Activated naive CD4-positive, alpha-beta T cell treated with anti-CD3 and anti-CD28 coated beads for 36 hours (primary cell): ENCODE data around the gene CCDC190. TPM values are rescaled to one million over a fixed set of nuclear protein-coding genes. Genes with fewer than 3 reads are reported as not detected.

Source experiments
- CTCF ChIA-PET: fragments of 350-600 bp; sonication (Branson Sonifier 250); formaldehyde crosslinking; loops from one replicate; lab custom pipeline; 2021; ENCODE audit warnings: antibody characterized with exemption; lab: Charles Lee
- DNase-seq: peaks from one replicate; pipeline ENCODE4 v3.0.0-alpha.2; 2020
- H3K27ac Mint-ChIP-seq: one replicate; pipeline ENCODE4 v1.8.0; 2021; ENCODE audit warnings: mild to moderate bottlenecking, mixed read lengths
- H3K27me3 Mint-ChIP-seq: one replicate; pipeline ENCODE4 v1.8.0; 2021; ENCODE audit warnings: low read depth, mixed read lengths
- H3K36me3 Mint-ChIP-seq: one replicate; pipeline ENCODE4 v1.8.0; 2021; ENCODE audit warnings: low read depth, mixed read lengths
- H3K4me1 Mint-ChIP-seq: one replicate; pipeline ENCODE4 v1.8.0; 2021; ENCODE audit warnings: low read depth, mixed read lengths
- H3K4me3 Mint-ChIP-seq: one replicate; pipeline ENCODE4 v1.8.0; 2021; ENCODE audit warnings: mild to moderate bottlenecking, moderate library complexity, mixed read lengths
- H3K9me3 Mint-ChIP-seq: one replicate; pipeline ENCODE4 v1.8.0; 2021; ENCODE audit warnings: mixed read lengths
- intact Hi-C: fragments of 100-400 bp; cut with micrococcal nuclease; formaldehyde crosslinking; loops from one replicate; pipeline ENCODE4 v1.15.1; 2023
- total RNA-seq, 2 experiments: library from RNA; stranded (reverse); gene quantifications; one replicate each; pipeline ENCODE4 v1.2.3, GENCODE V29; 2021

CCDC190 gene
- total RNA-seq, 2 experiments from 2014 or later: not detected

GRCh38 chr1:162849711-162850110 is 11.3 kb downstream of the CCDC190 start:
- no peaks in the 10 kb centered on the region for H3K9me3 Mint-ChIP-seq
- DNase-seq: no peak
- no peaks in the 10 kb centered on the region for H3K4me1 Mint-ChIP-seq
- H3K27me3 Mint-ChIP-seq: no peaks in the 10 kb centered on the region
- H3K4me3 Mint-ChIP-seq: no peak overlapping the region
- CTCF ChIA-PET: interaction anchor here (0.6 to 1.9 kb wide), 7 partner anchors 10 to 467 kb away, joined by 3 to 11 read pairs (median 3); partner anchors contain the start of gene CCDC190
- no peaks in the 10 kb centered on the region for H3K36me3 Mint-ChIP-seq
- H3K27ac Mint-ChIP-seq: no peak overlapping the region
- intact Hi-C loops: loop anchor here (5.0 to 10.0 kb wide), 2 partner anchors 513 to 1935 kb away; no protein-coding TSS in a partner anchor

DNA sequence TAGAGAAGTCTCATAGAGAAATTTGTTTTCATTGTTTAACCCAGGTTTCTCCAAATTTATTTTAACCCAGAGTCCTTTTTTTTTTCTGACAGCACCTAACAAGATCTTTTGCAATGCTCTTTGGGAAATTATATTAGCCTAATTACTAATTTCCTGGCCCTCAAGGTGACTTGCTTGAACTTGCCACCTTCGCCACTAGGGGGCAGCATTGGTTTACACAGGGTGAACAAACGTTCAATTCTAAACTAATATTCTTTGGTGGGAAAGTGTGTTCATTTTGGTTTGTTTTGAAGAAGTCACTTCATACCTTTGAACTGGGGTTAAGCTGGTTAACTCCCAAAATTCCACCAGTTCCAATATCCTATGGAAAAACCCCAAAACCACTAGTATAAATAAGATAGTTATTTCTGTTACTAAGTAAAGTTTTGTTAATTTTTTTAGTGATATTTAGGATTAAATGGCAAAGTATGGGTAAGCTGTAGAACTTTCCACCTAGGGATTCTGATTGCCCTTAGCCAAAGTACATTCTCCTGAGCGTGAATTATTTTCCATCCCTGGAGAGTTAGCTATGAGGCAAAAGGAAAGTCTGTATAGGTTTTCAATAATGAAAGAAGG is 13.0 kb downstream of the CCDC190 start:
- CTCF ChIA-PET: interaction anchor here (0.6 to 1.9 kb wide), 15 partner anchors 10 to 1462 kb away, joined by 3 to 11 read pairs (median 3); no protein-coding TSS in a partner anchor
- H3K4me3 Mint-ChIP-seq: no peak overlapping the region

GRCh38 chr1:162846256-162847212 is 14.4 kb downstream of the CCDC190 start:
- peaks cover 7% of the 10 kb centered on the region for H3K27me3 Mint-ChIP-seq
- intact Hi-C loops: loop anchor here (10.0 kb wide), 1 partner anchor 1938 kb away; no protein-coding TSS in a partner anchor
- H3K36me3 Mint-ChIP-seq: no peaks in the 10 kb centered on the region
- H3K4me1 Mint-ChIP-seq: no peaks in the 10 kb centered on the region
- H3K9me3 Mint-ChIP-seq: no peaks in the 10 kb centered on the region
- no peak overlapping the region for H3K27ac Mint-ChIP-seq
- CTCF ChIA-PET: interaction anchor here (0.6 to 1.5 kb wide), 2 partner anchors 329 to 368 kb away, joined by 3 to 5 read pairs; no protein-coding TSS in a partner anchor
- DNase-seq: no peak
- H3K4me3 Mint-ChIP-seq: no peak overlapping the region

More for the DNA sequence above, 13.0 kb downstream of the CCDC190 start:
- Mint-ChIP-seq H3K27ac (no peak overlapping the region), H3K4me1 (no peaks in the 10 kb centered on the region), H3K9me3 (no peaks in the 10 kb centered on the region), H3K27me3 (no peaks in the 10 kb centered on the region), H3K36me3 (no peaks in the 10 kb centered on the region)
- DNase-seq: peak; percentile 89
- intact Hi-C loops: loop anchor here (1.0 to 10.0 kb wide), 2 partner anchors 327 to 1937 kb away; no protein-coding TSS in a partner anchor

GRCh38 chr1:162844153-162844552 is 16.8 kb downstream of the CCDC190 start:
- Mint-ChIP-seq H3K9me3 (peaks cover 3% of the 10 kb centered on the region), H3K36me3 (no peaks in the 10 kb centered on the region), H3K27me3 (peaks cover 8% of the 10 kb centered on the region), H3K27ac (no peak overlapping the region), H3K4me1 (no peaks in the 10 kb centered on the region), H3K4me3 (no peak overlapping the region)
- intact Hi-C loops: loop anchor here (10.0 kb wide), 1 partner anchor 1941 kb away; no protein-coding TSS in a partner anchor
- DNase-seq: no peak
- CTCF ChIA-PET: interaction anchor here (0.6 to 1.8 kb wide), 4 partner anchors 10 to 331 kb away, joined by 3 to 11 read pairs (median 4); no protein-coding TSS in a partner anchor

DNA sequence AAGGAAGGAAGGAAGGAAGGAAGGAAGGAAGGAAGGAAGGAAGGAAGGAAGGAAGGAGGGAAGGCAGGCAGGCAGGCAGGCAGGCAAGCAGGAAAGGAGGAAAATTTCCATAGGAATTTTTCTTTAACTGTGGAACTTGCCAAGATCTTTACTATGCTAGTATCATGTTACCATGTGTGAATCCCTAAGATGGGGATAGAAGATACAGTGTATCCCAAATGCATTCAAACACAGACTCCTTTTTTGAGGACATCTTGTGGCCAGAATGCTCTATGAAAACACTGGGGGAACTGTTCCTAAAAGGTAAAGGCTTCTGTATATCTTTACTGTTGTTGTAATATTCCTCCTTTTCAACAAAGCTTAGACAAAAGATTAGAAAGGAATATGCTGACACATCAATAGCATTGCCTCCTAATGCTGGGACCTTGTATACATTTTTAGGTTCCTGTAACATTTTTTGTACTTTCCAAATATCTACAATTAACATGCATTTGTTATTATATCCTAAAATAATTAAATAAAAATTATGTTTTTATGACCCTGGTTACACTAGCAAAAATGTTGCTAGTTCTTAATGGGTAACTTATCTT is 20.6 kb downstream of the CCDC190 start:
- Mint-ChIP-seq H3K27ac (no peak overlapping the region), H3K4me3 (no peak overlapping the region), H3K27me3 (peaks cover 16% of the 10 kb centered on the region), H3K36me3 (peaks cover 4% of the 10 kb centered on the region), H3K9me3 (peaks cover 15% of the 10 kb centered on the region), H3K4me1 (peaks cover 4% of the 10 kb centered on the region)
- intact Hi-C loops: loop anchor here (10.0 kb wide), 1 partner anchor 1944 kb away; no protein-coding TSS in a partner anchor
- CTCF ChIA-PET: no interaction called here
- DNase-seq: no peak

DNA sequence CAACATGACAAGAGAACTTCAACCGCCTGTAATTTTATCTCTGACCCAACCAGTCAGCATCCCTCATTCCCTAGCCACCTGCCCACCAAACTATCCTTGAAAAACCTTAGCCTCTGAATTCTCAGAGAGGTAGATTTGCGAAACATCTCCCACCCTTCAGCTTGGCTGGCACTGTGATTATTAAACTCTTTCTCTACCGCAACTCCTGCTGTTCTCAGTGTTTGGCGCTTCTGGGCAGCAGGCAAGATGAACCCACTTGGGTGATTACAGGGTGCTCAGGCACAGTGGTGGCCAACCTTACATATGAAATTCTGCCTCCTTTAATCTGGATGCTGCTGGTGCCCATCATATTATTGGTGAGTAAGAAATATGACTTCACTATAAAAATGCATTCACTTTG is 22.1 kb downstream of the CCDC190 start:
- DNase-seq: no peak
- H3K36me3 Mint-ChIP-seq: peaks cover 4% of the 10 kb centered on the region
- peaks cover 16% of the 10 kb centered on the region for H3K27me3 Mint-ChIP-seq
- no peak overlapping the region for H3K4me3 Mint-ChIP-seq
- intact Hi-C loops: no loop called here
- CTCF ChIA-PET: no interaction called here
- H3K27ac Mint-ChIP-seq: no peak overlapping the region
- H3K9me3 Mint-ChIP-seq: peaks cover 15% of the 10 kb centered on the region
- H3K4me1 Mint-ChIP-seq: peaks cover 7% of the 10 kb centered on the region

- no peak overlapping the region for H3K27ac Mint-ChIP-seq
- H3K4me3 Mint-ChIP-seq: no peak overlapping the region
- DNase-seq: no peak
- CTCF ChIA-PET: interaction anchor here (3.5 kb wide), 1 partner anchor 13 kb away, joined by 11 read pairs; no protein-coding TSS in a partner anchor
- H3K9me3 Mint-ChIP-seq: peaks cover 15% of the 10 kb centered on the region
- intact Hi-C loops: loop anchor here (1.0 kb wide), 1 partner anchor 12 kb away; no protein-coding TSS in a partner anchor
- H3K4me1 Mint-ChIP-seq: peaks cover 7% of the 10 kb centered on the region
- H3K27me3 Mint-ChIP-seq: peaks cover 12% of the 10 kb centered on the region
- H3K36me3 Mint-ChIP-seq: peaks cover 4% of the 10 kb centered on the region
Observed at GRCh38 chr1:162835157-162835899, 25.6 kb downstream of the CCDC190 start.

- no peaks in the 10 kb centered on the region for H3K9me3 Mint-ChIP-seq
- no peak overlapping the region for H3K4me3 Mint-ChIP-seq
- intact Hi-C loops: no loop called here
- no peaks in the 10 kb centered on the region for H3K36me3 Mint-ChIP-seq
- peaks cover 7% of the 10 kb centered on the region for H3K4me1 Mint-ChIP-seq
- CTCF ChIA-PET: no interaction called here
- no peak overlapping the region for H3K27ac Mint-ChIP-seq
- no peak for DNase-seq
- peaks cover 10% of the 10 kb centered on the region for H3K27me3 Mint-ChIP-seq
Observed at GRCh38 chr1:162832470-162832869, 28.5 kb downstream of the CCDC190 start.

- Mint-ChIP-seq H3K27ac (no peak overlapping the region), H3K9me3 (no peaks in the 10 kb centered on the region)
- DNase-seq: no peak
Observed at GRCh38 chr1:162829268-162829667, 31.7 kb downstream of the CCDC190 start.

GRCh38 chr1:162823771-162824525 is 37.0 kb downstream of the CCDC190 start:
- Mint-ChIP-seq H3K4me1 (peaks cover 15% of the 10 kb centered on the region), H3K27me3 (peaks cover 42% of the 10 kb centered on the region), H3K36me3 (no peaks in the 10 kb centered on the region), H3K27ac (no peak overlapping the region), H3K4me3 (no peak overlapping the region), H3K9me3 (no peaks in the 10 kb centered on the region)
- DNase-seq: no peak
- CTCF ChIA-PET: no interaction called here
- intact Hi-C loops: loop anchor here (1.0 kb wide), 1 partner anchor 11 kb away; no protein-coding TSS in a partner anchor

More at GRCh38 chr1:162829268-162829667, 31.7 kb downstream of the CCDC190 start:
- Mint-ChIP-seq H3K4me1 (no peaks in the 10 kb centered on the region), H3K27me3 (peaks cover 23% of the 10 kb centered on the region), H3K36me3 (no peaks in the 10 kb centered on the region), H3K4me3 (no peak overlapping the region)
- intact Hi-C loops: no loop called here
- CTCF ChIA-PET: no interaction called here

GRCh38 chr1:162823231-162823630 is 37.7 kb downstream of the CCDC190 start:
- Mint-ChIP-seq H3K4me3 (no peak overlapping the region), H3K27ac (no peak overlapping the region), H3K4me1 (peaks cover 15% of the 10 kb centered on the region), H3K27me3 (peaks cover 39% of the 10 kb centered on the region), H3K9me3 (no peaks in the 10 kb centered on the region), H3K36me3 (no peaks in the 10 kb centered on the region)
- CTCF ChIA-PET: no interaction called here
- peak; percentile 15 for DNase-seq
- intact Hi-C loops: loop anchor here (1.0 kb wide), 1 partner anchor 12 kb away; no protein-coding TSS in a partner anchor
